NCI-H146 (cell line): ENCODE results near the gene DDX17.

Source experiments
- DNase-seq: peaks from one replicate; lab custom pipeline; 2025; lab: John Stamatoyannopoulos, UW

The DDX17 gene

GRCh38 chr22:38506118-38506962 is at the start of gene DDX17:
TSS of gene DDX17 (minus strand) at chr22:38506311.
- DNase-seq: peak; percentile 90

- DNase-seq: no peak
These were observed 48.2 kb upstream of the DDX17 start for GRCh38 chr22:38554281-38554680.

DNA sequence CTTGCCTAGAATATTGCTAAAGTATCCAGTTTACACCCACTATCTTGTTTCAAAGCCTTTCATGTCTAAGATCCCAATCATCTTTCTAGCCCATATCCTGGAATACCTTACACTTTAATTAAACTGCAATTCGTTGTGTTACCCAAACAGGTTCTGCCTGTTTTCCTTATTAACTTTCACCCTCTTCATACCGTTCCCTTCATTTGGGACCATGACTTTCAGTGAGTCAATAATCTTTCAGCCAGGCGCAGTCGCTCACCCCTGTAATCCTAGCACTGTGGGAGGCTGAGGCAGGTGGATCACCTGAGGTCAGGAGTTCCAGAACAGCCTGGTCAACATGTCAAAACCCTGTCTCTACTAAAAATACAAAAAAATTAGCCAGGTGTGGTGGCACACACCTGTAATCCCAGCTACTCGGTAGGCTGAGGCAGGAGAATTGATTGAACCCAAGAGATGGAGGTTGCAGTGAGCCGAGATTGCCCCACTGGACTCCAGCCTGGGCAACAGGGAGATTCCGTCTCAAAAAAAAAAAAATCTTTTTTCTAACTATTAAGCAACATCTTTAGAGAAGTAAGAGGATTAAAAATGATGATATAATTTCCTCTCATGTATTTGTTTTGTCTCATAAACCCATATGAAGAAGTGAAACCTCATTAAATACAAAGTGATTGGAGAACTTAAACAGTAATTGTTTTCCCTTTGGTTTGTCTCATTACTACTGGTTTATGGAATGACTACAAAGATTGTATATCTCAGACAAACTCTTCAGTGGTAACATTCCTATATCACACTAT is 43.2 kb upstream of the DDX17 start:
- no peak for DNase-seq

DNA sequence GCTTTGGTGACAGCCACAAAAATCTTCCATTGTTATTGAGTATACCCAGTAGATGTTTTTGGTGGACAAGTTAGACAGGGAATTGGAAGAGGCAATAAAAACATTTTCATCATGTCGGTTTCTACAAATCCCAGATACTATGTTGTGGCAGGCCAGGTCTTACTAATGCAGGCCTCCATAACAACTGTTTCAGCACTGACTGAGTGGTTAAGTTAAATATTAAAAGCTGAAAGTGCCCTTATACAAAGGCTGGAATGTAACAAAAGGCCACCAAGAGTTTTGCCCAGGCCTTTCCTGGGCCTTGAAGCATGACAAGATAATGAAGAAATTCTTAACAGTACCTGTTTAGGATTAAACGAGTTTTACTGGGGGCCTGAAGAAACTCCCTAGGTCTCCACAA is 34.6 kb upstream of the DDX17 start:
- DNase-seq: no peak

DNA sequence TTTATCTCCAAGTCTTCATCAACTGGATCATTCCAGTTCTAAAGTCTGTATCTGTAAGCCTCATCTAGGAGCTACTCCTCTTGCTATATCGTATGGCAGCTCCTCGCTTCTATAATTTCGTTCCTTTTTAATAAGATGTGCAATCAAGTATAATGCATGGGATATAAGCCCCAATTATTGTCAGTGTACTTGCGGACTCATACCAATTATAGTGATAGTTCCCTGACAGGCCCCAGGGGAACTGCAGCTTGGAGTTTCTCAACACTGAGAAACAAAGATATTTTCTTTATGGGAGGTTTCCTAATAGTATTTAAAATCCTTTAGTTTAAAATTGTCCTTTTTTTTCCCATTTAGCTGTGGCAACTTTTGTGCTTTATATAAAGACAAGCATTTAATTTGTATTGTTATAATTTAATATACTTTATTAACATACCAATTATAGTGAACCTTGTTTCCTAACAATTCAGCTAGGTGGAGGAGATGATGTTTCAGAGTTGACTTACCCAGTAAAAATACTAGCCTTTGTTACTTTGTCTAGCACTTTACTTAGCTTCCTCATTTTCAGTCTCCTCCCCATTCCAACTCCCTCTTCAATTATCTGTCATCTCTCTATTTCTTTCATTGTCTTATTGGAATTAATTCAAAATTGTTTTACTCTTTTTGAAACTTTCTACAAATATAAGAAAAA is 25.3 kb upstream of the DDX17 start:
- no peak for DNase-seq

- DNase-seq: no peak
These were observed 18.3 kb upstream of the DDX17 start for GRCh38 chr22:38524429-38524828.

DNA sequence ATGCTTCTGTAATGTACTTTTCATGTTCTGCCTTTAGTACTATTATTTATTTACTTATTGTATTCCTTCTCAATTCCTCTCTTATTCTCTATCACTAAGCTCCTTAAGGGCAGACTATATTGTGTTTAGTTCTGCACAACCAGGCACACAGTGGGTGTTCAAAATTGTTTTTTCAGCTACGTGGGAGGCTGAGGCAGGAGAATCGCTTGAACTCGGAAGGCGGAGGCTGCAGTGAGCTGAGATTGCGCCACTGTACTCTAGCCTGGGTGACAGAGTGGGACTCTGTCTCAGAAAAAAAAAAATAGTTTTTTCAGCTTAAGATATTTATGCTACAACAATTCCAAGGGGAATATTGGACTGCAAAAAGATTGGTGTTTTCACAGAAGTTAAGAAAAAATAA is 17.4 kb upstream of the DDX17 start:
- no peak for DNase-seq

GRCh38 chr22:38523029-38523428 is 16.9 kb upstream of the DDX17 start:
- DNase-seq: no peak

DNA sequence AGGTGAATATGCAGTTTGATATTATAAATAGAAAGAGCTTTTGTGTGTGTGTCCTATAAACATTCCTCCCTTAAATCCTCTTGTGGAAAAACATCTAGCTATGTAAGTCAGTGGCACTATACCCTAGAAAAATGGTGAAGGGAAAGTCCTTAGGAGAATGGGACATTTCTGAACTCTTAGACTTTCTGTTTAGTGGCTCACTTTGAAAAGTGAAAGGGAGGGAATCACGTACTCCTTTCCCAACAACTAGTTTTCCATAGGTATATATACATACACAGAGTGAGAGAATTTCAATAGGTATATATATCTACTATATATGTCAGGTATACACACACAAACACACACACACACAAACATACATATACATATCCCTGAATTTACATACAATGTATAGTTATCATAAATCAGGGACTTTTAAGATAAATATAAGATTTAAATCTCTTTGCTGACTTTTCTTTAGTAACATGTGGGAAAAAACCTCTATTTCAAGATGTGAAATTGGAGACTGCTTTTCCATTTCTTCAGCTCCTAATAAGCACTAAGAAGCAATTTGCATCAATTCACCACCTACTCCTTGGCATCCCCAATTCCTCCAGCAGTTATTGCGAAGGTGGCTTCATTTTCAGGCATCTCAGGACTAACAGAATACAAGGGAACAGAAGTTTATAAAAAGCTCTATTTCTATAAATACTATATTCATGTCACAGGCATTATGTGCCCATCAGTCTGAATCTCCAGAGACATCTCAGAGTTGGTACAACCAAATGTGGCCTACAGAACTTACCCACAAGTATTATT is 13.5 kb upstream of the DDX17 start:
- no peak for DNase-seq

DNA sequence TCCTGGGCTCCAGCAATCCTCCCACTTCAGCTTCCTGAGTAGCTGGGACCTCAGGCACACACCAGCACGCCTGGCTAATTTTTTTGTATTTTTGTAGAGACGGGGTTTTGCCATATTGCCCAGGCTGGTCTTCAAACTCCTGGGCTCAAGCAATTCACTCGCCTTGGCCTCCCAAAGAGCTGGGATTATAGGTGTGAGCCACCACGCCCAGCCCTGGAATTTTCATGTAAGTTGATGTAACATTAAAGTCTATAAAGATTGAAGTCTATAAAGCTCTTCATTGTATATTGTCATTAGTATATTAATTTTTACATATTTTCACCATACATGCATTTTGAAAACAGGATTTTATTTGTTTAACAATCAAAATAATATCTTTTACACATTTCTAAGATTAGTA is 12.5 kb upstream of the DDX17 start:
- no peak for DNase-seq

DNA sequence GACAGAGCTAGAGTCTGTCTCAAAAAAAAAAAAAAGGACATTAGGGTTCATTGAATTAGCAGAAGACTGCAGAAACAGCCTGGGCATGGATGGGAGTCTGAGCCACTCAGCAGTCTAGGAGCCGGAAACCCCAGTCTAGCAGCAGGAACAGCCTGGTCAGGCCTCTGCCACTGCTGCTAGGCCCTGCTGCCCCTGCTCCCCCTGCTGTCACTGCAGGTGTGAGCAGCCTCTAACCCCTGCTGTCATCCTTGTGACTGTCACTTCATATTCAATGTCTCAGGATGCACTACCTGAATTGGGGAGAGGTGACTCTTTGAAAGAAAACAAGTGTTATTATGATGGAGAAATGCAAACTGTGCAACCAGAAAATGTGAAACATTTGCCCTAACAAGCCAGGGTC is 7.0 kb upstream of the DDX17 start:
- peak; percentile 24 for DNase-seq

GRCh38 chr22:38510416-38510970 is 4.4 kb upstream of the DDX17 start:
- DNase-seq: no peak

DNA sequence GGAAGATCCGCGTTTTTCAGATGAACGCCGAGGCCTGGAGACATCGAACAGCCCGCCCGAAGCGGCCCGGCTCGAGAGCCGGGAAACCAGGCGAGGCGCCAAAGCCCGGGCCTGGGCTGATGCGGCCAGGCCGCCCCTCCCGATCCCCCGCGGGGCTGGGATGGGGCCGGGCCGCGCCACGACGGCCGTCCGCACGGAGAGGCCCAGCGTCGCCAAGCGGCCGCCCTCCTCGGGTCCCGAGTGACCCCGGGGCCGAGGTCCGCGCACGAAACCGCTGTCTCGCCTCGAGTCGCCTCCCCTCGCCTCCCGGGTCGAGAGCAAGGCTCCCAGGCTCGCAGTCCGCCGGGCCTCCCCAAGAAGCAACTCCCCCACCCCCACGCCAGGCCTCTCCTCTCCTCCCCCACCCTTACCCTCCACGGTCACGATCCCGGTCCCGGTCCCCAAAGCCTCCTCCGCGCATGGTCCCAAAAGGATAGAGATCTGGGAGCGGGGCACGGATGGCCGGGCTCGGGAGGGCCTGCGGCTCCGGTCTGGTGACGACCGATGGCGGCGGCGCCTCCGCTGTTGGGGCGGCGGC is 482 bp downstream of the DDX17 start:
- peak; percentile 49 for DNase-seq

DNA sequence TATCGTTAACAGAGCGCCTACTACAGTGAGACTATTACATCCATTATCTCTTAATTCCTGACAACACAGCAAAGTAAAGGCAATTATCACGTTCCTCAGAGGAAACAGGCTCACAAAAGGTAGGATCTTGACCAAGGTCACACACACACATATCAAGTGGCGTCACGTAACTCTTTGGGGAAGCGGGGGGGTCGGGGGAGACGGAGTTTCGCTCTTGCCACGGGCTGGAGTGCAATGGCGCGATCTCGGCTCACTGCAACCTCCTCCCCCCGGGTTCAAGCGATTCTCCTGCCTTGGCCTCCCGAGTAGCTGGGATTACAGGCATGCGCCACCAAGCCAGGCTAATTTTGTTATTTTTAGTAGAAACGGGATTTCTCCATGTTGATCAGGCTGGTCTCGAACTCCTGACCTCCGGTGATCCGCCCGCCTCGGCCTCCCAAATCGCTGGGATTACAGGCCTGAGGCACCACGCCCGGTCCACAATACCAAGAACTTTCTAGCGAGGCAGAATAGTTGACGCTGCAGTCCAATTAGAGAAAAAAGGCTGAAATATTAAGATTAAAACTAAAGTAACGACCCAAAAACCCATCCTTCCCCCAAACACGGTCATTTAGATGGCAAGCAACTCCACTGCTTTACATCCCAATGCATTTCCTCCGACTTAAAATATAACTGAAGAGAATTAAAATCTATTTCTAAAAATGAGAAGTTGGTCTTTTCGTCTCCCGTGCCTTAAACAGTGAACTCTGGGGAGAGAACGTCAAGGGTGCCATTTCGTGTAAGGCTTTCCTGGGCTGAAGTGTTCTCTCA is 1.2 kb downstream of the DDX17 start:
- DNase-seq: peak; percentile 23

- DNase-seq: no peak
These were observed 3.1 kb downstream of the DDX17 start for GRCh38 chr22:38503021-38503420.

- no peak for DNase-seq
These were observed 4.1 kb downstream of the DDX17 start for GRCh38 chr22:38501797-38502672.

GRCh38 chr22:38497869-38498268 is 8.2 kb downstream of the DDX17 start:
- DNase-seq: no peak

GRCh38 chr22:38494939-38495338 is 11.2 kb downstream of the DDX17 start:
- DNase-seq: no peak

DNA sequence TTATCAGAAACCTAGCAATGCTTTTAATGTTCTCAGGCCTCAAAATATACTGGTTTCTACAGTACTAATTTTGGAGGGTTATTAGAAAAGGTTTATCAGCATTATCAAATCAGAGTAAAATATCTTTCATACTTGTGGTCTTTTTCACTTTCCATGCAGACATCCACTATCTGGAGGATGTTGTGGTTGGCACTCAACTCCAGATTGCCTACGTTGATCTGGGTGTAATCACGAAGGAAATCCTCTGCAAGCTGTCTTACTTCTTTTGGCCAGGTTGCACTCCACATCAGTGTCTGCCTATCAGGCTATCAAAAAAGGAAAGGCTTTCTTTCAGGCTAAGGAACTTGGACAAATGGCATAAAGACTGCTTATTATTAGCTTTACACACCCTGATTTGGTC is 11.6 kb downstream of the DDX17 start:
- no peak for DNase-seq
